Heart right ventricle (tissue), 16 donors: Measurements from ENCODE around the gene EFHD2. TPM values are rescaled to one million over a fixed set of nuclear protein-coding genes. Genes with fewer than 3 reads are reported as not detected.
A peak's percentile ranks its signal among the peaks of the same experiment; 100 is the strongest.
"Not testable (repeated sequence)": the region's sequence is repeated elsewhere in the genome, so short reads cannot be mapped to it uniquely, and the experiment has no call there.

ENCODE experiments used
- ATAC-seq, 8 donors: fragments of 200-7000 bp; cut with Tn5 transposase; one replicate each; pipeline ENCODE4 v1.9.1; 2020; ENCODE audit warnings: mild to moderate bottlenecking in 8 of 8, moderate library complexity in 8 of 8, moderate number of reproducible peaks in 1 of 8
- DNase-seq, 2 donors: peaks; one replicate each; pipeline ENCODE4 v3.0.0-alpha.2; 2020
- H3K27ac ChIP-seq, 10 donors: fragments of 200-600 bp; sonication (generic) in 2 of 10; one replicate each; pipeline versions ENCODE4 v1.5.0 to v1.8.0; 2020 to 2022; ENCODE audit warnings: mild to moderate bottlenecking in 3 of 10
- H3K27me3 ChIP-seq, 7 donors: fragments of 200-600 bp; one replicate each; pipeline ENCODE4 v1.8.0; 2021 to 2022; ENCODE audit warnings: mild to moderate bottlenecking in 2 of 7
- H3K36me3 ChIP-seq, 9 donors: fragments of 200-600 bp; sonication (generic) in 1 of 9; one replicate each; pipeline versions ENCODE4 v1.5.0 to v1.8.0; 2020 to 2022; ENCODE audit warnings: mild to moderate bottlenecking in 2 of 9
- H3K4me1 ChIP-seq, 9 donors: fragments of 200-600 bp; sonication (generic) in 1 of 9; one replicate each; pipeline versions ENCODE4 v1.5.0 to v1.8.0; 2020 to 2022; ENCODE audit warnings: mild to moderate bottlenecking in 4 of 9
- H3K4me3 ChIP-seq, 10 donors: fragments of 200-600 bp; sonication (generic) in 2 of 10; one replicate each; pipeline versions ENCODE4 v1.5.0 to v1.8.0; 2020 to 2022; ENCODE audit warnings: mild to moderate bottlenecking in 7 of 10, moderate library complexity in 2 of 10
- H3K9me3 ChIP-seq, 11 donors: fragments of 200-600 bp in 10 of 11; sonication (generic) in 2 of 11; one replicate each; pipeline versions ENCODE4 v1.5.0 to v1.8.0; 2013 to 2022; ENCODE audit warnings: mild to moderate bottlenecking in 2 of 11, control low read depth in 1 of 11, moderate library complexity in 1 of 11
- WGBS, 2 donors: extraction: QIAGEN DNeasy Blood & Tissue Kit; methylation state at CpG; one replicate each; pipeline ENCODE4 v1.1.7; 2013; ENCODE audit warnings: inconsistent platforms in 1 of 2; 5-methylcytosine and 5-hydroxymethylcytosine counted together
- intact Hi-C, 10 donors: fragments of 100-400 bp; cut with DNase I; formaldehyde crosslinking; loops; one replicate each; pipeline versions ENCODE4 v1.11.1 to v1.14.2; 2022
- polyA plus RNA-seq, 2 donors: library from polyadenylated mRNA; stranded (reverse); fragments of 200-250 nt; gene quantifications; one replicate each; pipeline ENCODE4 v1.2.3, GENCODE V29; 2013
- total RNA-seq, 10 donors: library from RNA; stranded (reverse); fragmentation: NEBNext Ultra II Directional in 3 of 10; extraction: Animal tissue kit (Norgen Biotek cat#: 25700) in 3 of 10; gene quantifications; one replicate each; pipeline versions ENCODE4 v1.2.1 to v1.2.4, GENCODE V29; 2021 to 2023
- TF ChIP-seq, protein P1 (sequence below), 9 donors: fragments of 200-600 bp; sonication (generic) in 2 of 9; IDR thresholded peaks; one replicate each; pipeline versions ENCODE4 v1.5.0 to v1.8.0; 2021 to 2022; ENCODE audit warnings: antibody characterized with exemption in 9 of 9, mild to moderate bottlenecking in 5 of 9, moderate library complexity in 1 of 9
- donor health status: Arrhythmogenic right ventricular cardiomyopathy.
- donor health status: ischemic (EF 13 %, LVEDD 7.1; RV severe dilation, severe dysfunction).
- donor health status: healthy with polysubstance abuse.
- donor health status: DM: no; HTN: yes; CAD: no.
- donor health status: DM: no; HTN: no; CAD: no.
- donor health status: ischemic (EF 25% LVEDD 6.9; RV normal size, moderate dysfunction).
- donor health status: ischemic (EF 25% LVEDD 5.7; RV mildly dilated, moderate dysfunction).
- donor health status: healthy.
- donor health status: DM: yes; HTN: yes; CAD: no.
- donor health status: Ischemic cardiomyopathy.
- donor health status: ischemic (EF 35%, LVEDD 5.7; RV mildly dilated, moderate dysfunction).
- donor health status: nonischemic (EF 11% LVEDD 7.7; RV severe dilation, severe dysfunction).
- donor health status: DM: yes; HTN: yes; CAD: no.
- donor health status: PGD.
- donor health status: ischemic (EF 29% LVEDD 5.4; RV normal size, mild dysfunction).
- donor health status: nonischemic (EF 23%, LVEDD 6.1; RV moderate dilation, normal function).

The EFHD2 gene
- total and polyA plus RNA-seq, 12 donors: 9.4 to 32.1 (median 14.7) TPM

DNA sequence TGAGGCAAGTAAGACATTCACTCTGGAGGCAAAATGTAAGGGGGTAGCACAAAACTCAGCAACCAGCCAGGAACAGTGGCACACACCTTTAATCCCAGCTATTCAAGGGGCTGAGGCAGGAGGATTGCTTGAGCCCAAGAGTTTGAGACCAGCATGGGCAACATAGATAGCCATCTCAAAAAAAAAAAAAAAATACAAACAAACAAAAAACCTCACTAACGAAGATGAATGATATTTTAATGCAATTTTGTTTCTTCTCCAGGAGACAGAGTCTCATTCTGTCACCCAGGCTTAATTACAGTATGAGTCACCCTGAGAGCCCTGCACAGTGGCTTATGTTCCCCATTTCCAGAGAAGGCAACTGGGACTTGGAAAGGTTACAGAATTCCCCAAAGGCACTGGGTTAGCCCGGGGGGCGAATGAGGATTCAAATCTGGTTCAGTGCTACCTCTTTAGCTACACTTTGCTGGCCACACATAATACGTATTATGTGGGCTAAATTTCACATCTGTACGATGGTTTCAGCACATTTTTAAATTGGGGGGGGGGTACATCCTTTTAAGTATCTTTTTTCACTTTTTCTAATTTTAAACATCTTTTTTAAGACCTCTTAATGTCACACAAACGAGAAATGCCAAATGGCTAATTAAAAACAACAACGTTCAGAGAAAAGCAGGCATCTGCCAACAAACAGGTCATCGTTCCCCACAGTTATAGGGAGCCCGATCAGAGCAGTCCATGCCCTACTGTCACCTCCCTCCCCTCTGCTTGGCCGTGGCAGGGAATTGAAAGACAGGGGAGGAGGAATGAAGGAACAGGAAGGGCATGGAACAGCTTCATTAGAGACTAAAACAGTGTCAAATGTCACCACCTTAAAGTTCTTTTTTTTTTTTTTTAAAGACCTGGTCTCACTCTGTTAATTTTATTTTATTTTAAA is 50.4 kb downstream of the EFHD2 start:
- H3K27ac ChIP-seq: no peak overlapping the region
- intact Hi-C loops: no loop called here
- H3K4me1 ChIP-seq: peaks cover 0 to 15% (median 0%) of the 10 kb centered on the region in 9 donors
- H3K9me3 ChIP-seq: no peaks in the 10 kb centered on the region
- no peak overlapping the region for H3K4me3 ChIP-seq
- no peaks in the 10 kb centered on the region for H3K27me3 ChIP-seq
- H3K36me3 ChIP-seq: no peaks in the 10 kb centered on the region
- ATAC-seq (no peak), DNase-seq (no peak)
- WGBS, 2 donors: 57 to 66% methylated on average over 10 of the region's 10 CpGs
- TF ChIP-seq, protein P1, sequence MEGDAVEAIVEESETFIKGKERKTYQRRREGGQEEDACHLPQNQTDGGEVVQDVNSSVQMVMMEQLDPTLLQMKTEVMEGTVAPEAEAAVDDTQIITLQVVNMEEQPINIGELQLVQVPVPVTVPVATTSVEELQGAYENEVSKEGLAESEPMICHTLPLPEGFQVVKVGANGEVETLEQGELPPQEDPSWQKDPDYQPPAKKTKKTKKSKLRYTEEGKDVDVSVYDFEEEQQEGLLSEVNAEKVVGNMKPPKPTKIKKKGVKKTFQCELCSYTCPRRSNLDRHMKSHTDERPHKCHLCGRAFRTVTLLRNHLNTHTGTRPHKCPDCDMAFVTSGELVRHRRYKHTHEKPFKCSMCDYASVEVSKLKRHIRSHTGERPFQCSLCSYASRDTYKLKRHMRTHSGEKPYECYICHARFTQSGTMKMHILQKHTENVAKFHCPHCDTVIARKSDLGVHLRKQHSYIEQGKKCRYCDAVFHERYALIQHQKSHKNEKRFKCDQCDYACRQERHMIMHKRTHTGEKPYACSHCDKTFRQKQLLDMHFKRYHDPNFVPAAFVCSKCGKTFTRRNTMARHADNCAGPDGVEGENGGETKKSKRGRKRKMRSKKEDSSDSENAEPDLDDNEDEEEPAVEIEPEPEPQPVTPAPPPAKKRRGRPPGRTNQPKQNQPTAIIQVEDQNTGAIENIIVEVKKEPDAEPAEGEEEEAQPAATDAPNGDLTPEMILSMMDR (IDR thresholded peaks at IDR 0.05): no peak

GRCh38 chr1:15460708-15461095 is 51.0 kb downstream of the EFHD2 start:
- H3K4me1 ChIP-seq: peaks cover 0 to 17% (median 0%) of the 10 kb centered on the region in 9 donors
- no peak overlapping the region for H3K4me3 ChIP-seq
- intact Hi-C loops: no loop called here
- 78 to 83% methylated on average over 9 of the region's 9 CpGs for WGBS, 2 donors
- no peaks in the 10 kb centered on the region for H3K27me3 ChIP-seq
- no peak for DNase-seq
- TF ChIP-seq, protein P1 (IDR thresholded peaks at IDR 0.05): no peak
- H3K9me3 ChIP-seq: no peaks in the 10 kb centered on the region
- ATAC-seq: no peak
- no peaks in the 10 kb centered on the region for H3K36me3 ChIP-seq
- no peak overlapping the region for H3K27ac ChIP-seq

DNA sequence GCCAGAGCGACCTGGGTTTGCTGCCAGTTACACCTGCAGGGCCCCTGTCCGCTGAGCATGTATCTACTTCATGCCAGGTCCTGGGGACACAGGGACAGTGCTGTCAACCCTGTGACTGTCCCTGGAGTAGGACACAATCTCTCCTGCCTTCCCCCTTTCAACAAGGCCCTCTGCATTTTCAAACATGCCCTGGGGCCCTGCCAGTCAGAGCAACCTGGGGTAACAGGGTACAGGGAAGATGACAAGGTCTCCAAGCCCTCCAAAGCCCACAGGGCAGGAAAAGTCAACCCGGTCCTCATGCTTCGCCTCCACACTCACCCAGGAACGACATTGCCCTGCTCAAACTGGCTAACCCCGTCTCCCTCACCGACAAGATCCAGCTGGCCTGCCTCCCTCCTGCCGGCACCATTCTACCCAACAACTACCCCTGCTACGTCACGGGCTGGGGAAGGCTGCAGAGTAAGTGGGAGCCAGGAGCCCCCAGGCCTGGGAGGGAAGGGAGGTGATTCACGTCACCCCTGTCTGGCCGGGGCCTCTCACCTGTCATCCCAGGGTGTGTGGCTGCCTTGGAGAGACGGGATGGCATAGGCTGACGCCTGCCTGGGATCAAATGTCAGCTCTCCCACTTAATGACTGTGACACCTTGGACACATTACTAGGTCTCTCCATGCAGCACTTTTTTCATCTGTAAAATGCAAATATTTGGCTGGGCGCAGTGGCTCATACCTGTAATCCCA is 53.5 kb downstream of the EFHD2 start:
- H3K9me3 ChIP-seq, H3K27me3 ChIP-seq, H3K4me3 ChIP-seq, intact Hi-C loops, H3K36me3 ChIP-seq, H3K27ac ChIP-seq, DNase-seq: not testable (repeated sequence)
- H3K4me1 ChIP-seq: peaks cover 0 to 17% (median 0%) of the 10 kb centered on the region in 9 donors
- peak in 2 of 8 donors; percentile 23 to 24 for ATAC-seq
- 66 to 75% methylated on average over 12 of the region's 15 CpGs for WGBS, 2 donors

DNA sequence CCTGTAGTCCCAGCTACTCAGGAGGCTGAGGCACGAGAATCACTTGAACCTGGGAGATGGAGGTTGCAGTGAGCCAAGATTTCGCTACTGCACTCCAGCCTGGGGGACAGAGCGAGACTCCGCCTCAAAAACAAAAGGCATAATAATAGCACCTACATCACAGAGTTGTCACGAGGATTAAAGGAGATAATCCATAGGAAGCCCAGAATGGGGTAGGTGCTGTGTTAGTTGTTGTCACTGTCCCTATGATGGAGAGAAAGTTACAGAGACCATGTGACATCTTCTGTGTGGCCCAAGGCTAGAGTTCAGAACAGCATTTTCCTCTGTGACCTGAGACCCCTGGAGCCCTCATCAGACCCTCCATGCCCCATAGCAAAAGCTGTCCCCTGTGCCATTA is 54.2 kb downstream of the EFHD2 start:
- intact Hi-C loops, H3K27me3 ChIP-seq, H3K36me3 ChIP-seq, ATAC-seq, H3K4me3 ChIP-seq, DNase-seq, H3K9me3 ChIP-seq, H3K27ac ChIP-seq: not testable (repeated sequence)
- peaks cover 0 to 17% (median 0%) of the 10 kb centered on the region in 9 donors for H3K4me1 ChIP-seq
- 90 to 91% methylated on average over 5 of the region's 5 CpGs for WGBS, 2 donors

GRCh38 chr1:15465674-15466073 is 56.0 kb downstream of the EFHD2 start:
- H3K36me3 ChIP-seq: no peaks in the 10 kb centered on the region
- TF ChIP-seq, protein P1 (IDR thresholded peaks at IDR 0.05): no peak
- H3K27me3 ChIP-seq: no peaks in the 10 kb centered on the region
- H3K4me1 ChIP-seq: peaks cover 0 to 13% (median 0%) of the 10 kb centered on the region in 9 donors
- no peak for ATAC-seq
- WGBS, 2 donors: 74 to 76% methylated on average over 7 of the region's 7 CpGs
- no peaks in the 10 kb centered on the region for H3K9me3 ChIP-seq
- H3K4me3 ChIP-seq: no peak overlapping the region
- DNase-seq: no peak
- intact Hi-C loops: no loop called here
- no peak overlapping the region for H3K27ac ChIP-seq

- H3K4me1 ChIP-seq: peaks cover 0 to 13% (median 0%) of the 10 kb centered on the region in 9 donors
- ATAC-seq, H3K27ac ChIP-seq, H3K9me3 ChIP-seq, H3K4me3 ChIP-seq, DNase-seq, intact Hi-C loops, H3K27me3 ChIP-seq, H3K36me3 ChIP-seq: not testable (repeated sequence)
- 91 to 96% methylated on average over 22 of the region's 22 CpGs for WGBS, 2 donors
Observed at GRCh38 chr1:15466955-15467625, 57.4 kb downstream of the EFHD2 start.
